ENCODE measurements around the gene CDH10. TPM values are rescaled to one million over a fixed set of nuclear protein-coding genes. Genes with fewer than 3 reads are reported as not detected.

Gene CDH10
- total and polyA plus RNA-seq, 2 of the 13 experiments (the other 11 are each of a cell fraction or from before 2014, with no cell fraction given) = 0.01 to 0.04 TPM

- intact Hi-C loops (cut with micrococcal nuclease; ENCODE audit: unreplicated experiment) = loop anchor here (5.0 kb wide), 1 partner anchor 84 kb away; no protein-coding TSS in a partner anchor
Measured at GRCh38 chr5:24530906-24531305, 113.9 kb downstream of the CDH10 start.

More at GRCh38 chr5:24530906-24531305, 113.9 kb downstream of the CDH10 start:
- Histone ChIP-seq H3K27ac (ENCODE audit: extremely low read length, insufficient read depth, low read length) (no peak overlapping the region), H4K20me1 (ENCODE audit: insufficient read depth, low read length) (no peaks in the 10 kb centered on the region), H3K4me3 (replicated peaks in 1 of 3; ENCODE audit: insufficient read depth in 1 of 3, low read depth in 2 of 3, low read length in 3 of 3) (no peak overlapping the region), H3K9me3 (ENCODE audit: low read length) (no peaks in the 10 kb centered on the region), H3K36me3 (replicated peaks in 1 of 2; ENCODE audit: control insufficient read depth in 1 of 2, insufficient read depth in 2 of 2, low read length in 2 of 2) (no peaks in the 10 kb centered on the region), H3K27me3 (ENCODE audit: control insufficient read depth in 1 of 2, insufficient read depth in 2 of 2, low read length in 2 of 2) (no peaks in the 10 kb centered on the region; a peak in 1 of 5 replicates), H2AFZ (ENCODE audit: low read length) (no peak overlapping the region), H3K4me1 (ENCODE audit: insufficient read depth, low read length) (no peaks in the 10 kb centered on the region), H3K79me2 (ENCODE audit: insufficient read depth, low read length) (no peaks in the 10 kb centered on the region), H3K9ac (ENCODE audit: insufficient read depth, low read depth, low read length) (no peak overlapping the region), H3K4me2 (ENCODE audit: low read depth, low read length) (no peak overlapping the region)
- FAIRE-seq (no peak), DNase-seq (ENCODE audit: low spot score) (no peak), ATAC-seq (no peak)
- in situ Hi-C loops (cut with HindIII; ENCODE audit: extremely low pct_ligation_motif_present, low pct_unique_long_range_greater_than_20kb) = no loop called here
- 4% methylated on average over 1 of the region's 1 CpG for WGBS (ENCODE audit: low lambda C conversion rate)
- TF ChIP-seq SRSF9 (IDR thresholded peaks at IDR 0.05; ENCODE audit: borderline replicate concordance, insufficient read depth, low read depth, low read length, poor library complexity, severe bottlenecking) = no peak
- TF ChIP-seq AKNA (CRISPR knock-in tag; IDR thresholded peaks at IDR 0.05; ENCODE audit: borderline replicate concordance) = no peak
- no peak for TF ChIP-seq ZNF569 (CRISPR knock-in tag; IDR thresholded peaks at IDR 0.05; ENCODE audit: borderline replicate concordance)
- TF ChIP-seq, protein P1, sequence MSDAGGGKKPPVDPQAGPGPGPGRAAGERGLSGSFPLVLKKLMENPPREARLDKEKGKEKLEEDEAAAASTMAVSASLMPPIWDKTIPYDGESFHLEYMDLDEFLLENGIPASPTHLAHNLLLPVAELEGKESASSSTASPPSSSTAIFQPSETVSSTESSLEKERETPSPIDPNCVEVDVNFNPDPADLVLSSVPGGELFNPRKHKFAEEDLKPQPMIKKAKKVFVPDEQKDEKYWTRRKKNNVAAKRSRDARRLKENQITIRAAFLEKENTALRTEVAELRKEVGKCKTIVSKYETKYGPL (CRISPR knock-in tag; IDR thresholded peaks at IDR 0.05) = no peak
- no peak for TF ChIP-seq ZFP36L1 (CRISPR knock-in tag; IDR thresholded peaks at IDR 0.05)
- no peak for TF ChIP-seq KDM5A (IDR thresholded peaks at IDR 0.05; ENCODE audit: borderline replicate concordance, low read length)
- TF ChIP-seq MXI1 (IDR thresholded peaks at IDR 0.05; ENCODE audit: borderline replicate concordance, low read depth, low read length) = no peak
- TF ChIP-seq SNAPC2 (CRISPR knock-in tag; IDR thresholded peaks at IDR 0.05) = no peak
- ChIA-PET POLR2A (no interaction called here), CTCF (ENCODE audit: low intra/inter-chr PET ratio, low total read pairs) (no interaction called here)
- BruUV-seq (replicated peaks) = no TSS peak

Measured in HepG2 (cell line).